Measurements from ENCODE around the gene CARD6.
"Not testable (repeated sequence)": the region's sequence is repeated elsewhere in the genome, so short reads cannot be mapped to it uniquely, and the experiment has no call there.

CARD6 gene

DNA sequence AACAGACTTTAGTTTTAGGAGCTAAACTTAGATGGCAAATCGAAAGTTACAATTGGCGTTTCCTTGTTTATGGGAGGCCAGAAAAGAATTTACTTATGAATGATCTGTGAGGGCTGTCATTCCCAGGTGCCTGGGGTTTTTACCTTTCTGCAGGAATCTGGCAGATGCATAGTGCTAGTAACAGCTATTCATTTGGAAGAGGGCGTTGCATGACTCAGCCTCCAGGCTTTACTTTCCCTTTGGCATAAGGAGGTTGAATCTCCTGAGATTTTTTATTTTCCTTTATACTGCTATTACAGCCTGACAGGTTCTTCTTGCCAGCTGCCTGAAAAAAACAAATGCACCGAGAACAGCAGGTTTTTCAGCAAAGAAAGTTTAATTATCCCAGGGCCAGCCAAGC, 30.0 kb downstream of the CARD6 start:
- Histone ChIP-seq H3K4me1 (ENCODE audit: insufficient read depth, low read length) (no peaks in the 10 kb centered on the region), H3K9me3 (ENCODE audit: insufficient read depth, low read length, severe bottlenecking) (no peaks in the 10 kb centered on the region), H2AFZ (ENCODE audit: low read depth, low read length) (no peak overlapping the region), H3K27ac (ENCODE audit: low read length) (no peak overlapping the region), H3K4me2 (ENCODE audit: insufficient read depth, low read length) (no peak overlapping the region), H3K36me3 (ENCODE audit: insufficient read depth, low read length) (no peaks in the 10 kb centered on the region), H3K9ac (ENCODE audit: low read depth, low read length) (no peak overlapping the region), H3K79me2 (ENCODE audit: insufficient read depth, low read length) (no peaks in the 10 kb centered on the region), H3K4me3 (ENCODE audit: low read depth in 1 of 2, low read length in 2 of 2) (no peak overlapping the region), H3K27me3 (ENCODE audit: insufficient read depth, low read length, poor library complexity) (peaks cover 4% of the 10 kb centered on the region), H4K20me1 (ENCODE audit: insufficient read depth, low read length) (no peaks in the 10 kb centered on the region)
- ATAC-seq (ENCODE audit: insufficient read depth, low read depth) (no peak), DNase-seq (no peak)
- TF ChIP-seq, protein P1, sequence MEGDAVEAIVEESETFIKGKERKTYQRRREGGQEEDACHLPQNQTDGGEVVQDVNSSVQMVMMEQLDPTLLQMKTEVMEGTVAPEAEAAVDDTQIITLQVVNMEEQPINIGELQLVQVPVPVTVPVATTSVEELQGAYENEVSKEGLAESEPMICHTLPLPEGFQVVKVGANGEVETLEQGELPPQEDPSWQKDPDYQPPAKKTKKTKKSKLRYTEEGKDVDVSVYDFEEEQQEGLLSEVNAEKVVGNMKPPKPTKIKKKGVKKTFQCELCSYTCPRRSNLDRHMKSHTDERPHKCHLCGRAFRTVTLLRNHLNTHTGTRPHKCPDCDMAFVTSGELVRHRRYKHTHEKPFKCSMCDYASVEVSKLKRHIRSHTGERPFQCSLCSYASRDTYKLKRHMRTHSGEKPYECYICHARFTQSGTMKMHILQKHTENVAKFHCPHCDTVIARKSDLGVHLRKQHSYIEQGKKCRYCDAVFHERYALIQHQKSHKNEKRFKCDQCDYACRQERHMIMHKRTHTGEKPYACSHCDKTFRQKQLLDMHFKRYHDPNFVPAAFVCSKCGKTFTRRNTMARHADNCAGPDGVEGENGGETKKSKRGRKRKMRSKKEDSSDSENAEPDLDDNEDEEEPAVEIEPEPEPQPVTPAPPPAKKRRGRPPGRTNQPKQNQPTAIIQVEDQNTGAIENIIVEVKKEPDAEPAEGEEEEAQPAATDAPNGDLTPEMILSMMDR (IDR thresholded peaks at IDR 0.05; ENCODE audit: borderline replicate concordance, extremely low read depth, low read length, poor library complexity, severe bottlenecking) = no peak
- no peak for TF ChIP-seq EZH2 (IDR thresholded peaks at IDR 0.05; ENCODE audit: borderline replicate concordance, low read depth, low read length, severe bottlenecking)

GRCh38 chr5:40872253-40872652, 31.1 kb downstream of the CARD6 start:
- DNase-seq; H2AFZ ChIP-seq (ENCODE audit: low read depth, low read length); H3K36me3 ChIP-seq (ENCODE audit: insufficient read depth, low read length); H3K27ac ChIP-seq (ENCODE audit: low read length); H3K79me2 ChIP-seq (ENCODE audit: insufficient read depth, low read length); H3K9ac ChIP-seq (ENCODE audit: low read depth, low read length); H3K27me3 ChIP-seq (ENCODE audit: insufficient read depth, low read length, poor library complexity); H4K20me1 ChIP-seq (ENCODE audit: insufficient read depth, low read length); H3K4me2 ChIP-seq (ENCODE audit: insufficient read depth, low read length); ATAC-seq (ENCODE audit: insufficient read depth, low read depth); H3K9me3 ChIP-seq (ENCODE audit: insufficient read depth, low read length, severe bottlenecking); H3K4me1 ChIP-seq (ENCODE audit: insufficient read depth, low read length); H3K4me3 ChIP-seq (ENCODE audit: low read depth in 1 of 2, low read length in 2 of 2): not testable (repeated sequence)

DNA sequence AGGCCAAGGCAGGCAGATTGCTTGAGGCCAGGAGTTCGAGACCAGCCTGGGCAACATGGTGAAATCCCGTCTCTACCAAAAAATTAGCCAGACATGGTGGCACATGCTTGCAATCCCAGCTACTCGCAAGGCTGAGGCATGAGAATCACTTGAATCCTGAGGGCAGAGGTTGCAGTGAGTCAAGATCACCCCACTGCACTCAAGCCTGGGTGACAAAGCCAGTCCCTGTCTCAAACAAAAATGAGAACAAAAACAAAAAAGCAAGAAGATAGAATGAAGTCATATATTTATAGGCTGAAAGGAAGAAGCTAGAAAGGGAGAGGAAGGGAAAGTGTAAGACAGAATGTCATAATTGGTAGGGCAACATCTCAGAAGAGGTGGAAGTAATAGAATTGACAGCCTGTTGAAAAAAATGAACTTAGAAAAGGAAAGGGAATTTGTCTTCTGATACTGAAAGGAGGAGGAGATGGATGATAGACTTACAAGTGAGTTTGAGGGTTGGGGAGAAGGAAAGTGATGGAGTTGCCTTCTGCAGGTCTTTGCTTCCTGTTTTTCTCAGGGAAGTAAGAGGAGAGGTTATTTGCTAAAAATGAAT, 32.2 kb downstream of the CARD6 start:
- DNase-seq (no peak), ATAC-seq (ENCODE audit: insufficient read depth, low read depth) (no peak)
- Histone ChIP-seq H3K36me3 (ENCODE audit: insufficient read depth, low read length) (no peaks in the 10 kb centered on the region), H3K27ac (ENCODE audit: low read length) (no peak overlapping the region), H3K4me3 (ENCODE audit: low read depth in 1 of 2, low read length in 2 of 2) (no peak overlapping the region), H3K9ac (ENCODE audit: low read depth, low read length) (no peak overlapping the region), H3K9me3 (ENCODE audit: insufficient read depth, low read length, severe bottlenecking) (no peaks in the 10 kb centered on the region), H3K79me2 (ENCODE audit: insufficient read depth, low read length) (no peaks in the 10 kb centered on the region), H4K20me1 (ENCODE audit: insufficient read depth, low read length) (no peaks in the 10 kb centered on the region), H3K4me2 (ENCODE audit: insufficient read depth, low read length) (no peak overlapping the region), H3K4me1 (ENCODE audit: insufficient read depth, low read length) (no peaks in the 10 kb centered on the region), H2AFZ (ENCODE audit: low read depth, low read length) (no peak overlapping the region), H3K27me3 (ENCODE audit: insufficient read depth, low read length, poor library complexity) (peaks cover 4% of the 10 kb centered on the region)
- TF ChIP-seq, protein P1 (IDR thresholded peaks at IDR 0.05; ENCODE audit: borderline replicate concordance, extremely low read depth, low read length, poor library complexity, severe bottlenecking) = no peak
- TF ChIP-seq EZH2 (IDR thresholded peaks at IDR 0.05; ENCODE audit: borderline replicate concordance, low read depth, low read length, severe bottlenecking) = no peak

GRCh38 chr5:40875958-40876357, 34.8 kb downstream of the CARD6 start:
- H3K27ac ChIP-seq (ENCODE audit: low read length) = no peak overlapping the region
- TF ChIP-seq, protein P1 (IDR thresholded peaks at IDR 0.05; ENCODE audit: borderline replicate concordance, extremely low read depth, low read length, poor library complexity, severe bottlenecking) = no peak
- TF ChIP-seq EZH2 (IDR thresholded peaks at IDR 0.05; ENCODE audit: borderline replicate concordance, low read depth, low read length, severe bottlenecking) = no peak
- no peak overlapping the region for H2AFZ ChIP-seq (ENCODE audit: low read depth, low read length)
- H4K20me1 ChIP-seq (ENCODE audit: insufficient read depth, low read length) = no peaks in the 10 kb centered on the region
- no peaks in the 10 kb centered on the region for H3K79me2 ChIP-seq (ENCODE audit: insufficient read depth, low read length)
- H3K4me1 ChIP-seq (ENCODE audit: insufficient read depth, low read length) = no peaks in the 10 kb centered on the region
- H3K9ac ChIP-seq (ENCODE audit: low read depth, low read length) = no peak overlapping the region
- no peak overlapping the region for H3K4me3 ChIP-seq (ENCODE audit: low read depth in 1 of 2, low read length in 2 of 2)
- no peaks in the 10 kb centered on the region for H3K36me3 ChIP-seq (ENCODE audit: insufficient read depth, low read length)
- peaks cover 4% of the 10 kb centered on the region for H3K27me3 ChIP-seq (ENCODE audit: insufficient read depth, low read length, poor library complexity)
- H3K9me3 ChIP-seq (ENCODE audit: insufficient read depth, low read length, severe bottlenecking) = no peaks in the 10 kb centered on the region
- H3K4me2 ChIP-seq (ENCODE audit: insufficient read depth, low read length) = no peak overlapping the region
- no peak for ATAC-seq (ENCODE audit: insufficient read depth, low read depth)
- no peak for DNase-seq
